Measurements from ENCODE around the gene ARL3. TPM values are rescaled to one million over a fixed set of nuclear protein-coding genes. Genes with fewer than 3 reads are reported as not detected.

The ARL3 gene
- total RNA-seq: 21.6 TPM

GRCh38 chr10:102713814-102714620, at the start of gene ARL3:
Gene ARL3, minus strand, starts transcription at chr10:102714397. Its CDS starts 122 bp downstream, at chr10:102714275.

GRCh38 chr10:102743588-102744373, 29.6 kb upstream of the ARL3 start, which contains the start of gene WBP1L:
Gene WBP1L, plus strand, starts transcription at chr10:102743948. Its CDS starts 106 bp downstream, at chr10:102744054.

GRCh38 chr10:102714621-102715455, 641 bp upstream of the ARL3 start, which contains the start of gene SFXN2:
Gene SFXN2, plus strand, starts transcription at chr10:102714636. Its CDS starts 12,001 bp downstream, at chr10:102726637.

GRCh38 chr10:102644066-102644645, 70.0 kb downstream of the ARL3 start, which contains the start of gene TRIM8:
Gene TRIM8, plus strand, starts transcription at chr10:102644479. Its CDS starts 139 bp downstream, at chr10:102644618.

Other genes with a start within 250 kb of the ARL3 start
- 99.1 TPM for gene ACTR1A, start 211.7 kb downstream of the ARL3 start, total RNA-seq
- gene SUFU, start 210.4 kb downstream of the ARL3 start, total RNA-seq: 11.4 TPM
- 105 TPM for gene TRIM8, start 69.9 kb downstream of the ARL3 start, total RNA-seq
- gene SFXN2, start 239 bp upstream of the ARL3 start, total RNA-seq: 16.8 TPM
- gene WBP1L, start 29.6 kb upstream of the ARL3 start, total RNA-seq: 80.5 TPM
- 0.33 TPM for gene CYP17A1, start 123.0 kb upstream of the ARL3 start, total RNA-seq
- 49.5 TPM for gene BORCS7, start 139.9 kb upstream of the ARL3 start, total RNA-seq
- gene AS3MT, start 155.1 kb upstream of the ARL3 start, total RNA-seq: 15.9 TPM
- gene CNNM2, start 203.9 kb upstream of the ARL3 start, total RNA-seq: 29.4 TPM